ENCODE measurements around the gene STK17B. TPM values are rescaled to one million over a fixed set of nuclear protein-coding genes. Genes with fewer than 3 reads are reported as not detected.

STK17B gene
- total and polyA plus RNA-seq, 2 of the 13 experiments (the other 11 are each of a cell fraction or from before 2014, with no cell fraction given), result 1.6 to 4.5 TPM

- Histone ChIP-seq H3K9ac (ENCODE audit: insufficient read depth, low read depth, low read length) (no peak overlapping the region), H3K79me2 (ENCODE audit: insufficient read depth, low read length) (no peaks in the 10 kb centered on the region), H3K4me1 (ENCODE audit: insufficient read depth, low read length) (no peaks in the 10 kb centered on the region), H3K4me3 (replicated peaks in 1 of 3; ENCODE audit: insufficient read depth in 1 of 3, low read depth in 2 of 3, low read length in 3 of 3) (no peak overlapping the region), H3K36me3 (replicated peaks in 1 of 2; ENCODE audit: control insufficient read depth in 1 of 2, insufficient read depth in 2 of 2, low read length in 2 of 2) (no peaks in the 10 kb centered on the region), H3K4me2 (ENCODE audit: low read depth, low read length) (no peak overlapping the region), H4K20me1 (ENCODE audit: insufficient read depth, low read length) (no peaks in the 10 kb centered on the region), H2AFZ (ENCODE audit: low read length) (no peak overlapping the region), H3K27me3 (ENCODE audit: control insufficient read depth in 1 of 2, insufficient read depth in 2 of 2, low read length in 2 of 2) (no peaks in the 10 kb centered on the region; a peak in 1 of 5 replicates), H3K27ac (ENCODE audit: extremely low read length, insufficient read depth, low read length) (no peak overlapping the region), H3K9me3 (ENCODE audit: low read length) (no peaks in the 10 kb centered on the region)
- no TSS peak for BruUV-seq (replicated peaks)
- ATAC-seq, result no peak
- 10% methylated on average over 3 of the region's 3 CpGs for WGBS (ENCODE audit: low lambda C conversion rate)
- ChIA-PET POLR2A (no interaction called here), CTCF (ENCODE audit: low intra/inter-chr PET ratio, low total read pairs) (no interaction called here)
- intact Hi-C loops (cut with micrococcal nuclease; ENCODE audit: unreplicated experiment), result no loop called here
- no peak for TF ChIP-seq ZNF343 (CRISPR knock-in tag; IDR thresholded peaks at IDR 0.05)
- no peak for TF ChIP-seq MIER2 (CRISPR knock-in tag; IDR thresholded peaks at IDR 0.05)
- TF ChIP-seq ZNF512 (CRISPR knock-in tag; IDR thresholded peaks at IDR 0.05), result no peak
- no peak for TF ChIP-seq MZF1 (CRISPR knock-in tag; IDR thresholded peaks at IDR 0.05; ENCODE audit: borderline replicate concordance)
- no peak for TF ChIP-seq ZNF451 (CRISPR knock-in tag; IDR thresholded peaks at IDR 0.05)
- TF ChIP-seq ZNF282 (IDR thresholded peaks at IDR 0.05; ENCODE audit: partially characterized antibody), result no peak
- TF ChIP-seq MEIS1 (CRISPR knock-in tag; IDR thresholded peaks at IDR 0.05; ENCODE audit: borderline replicate concordance), result no peak
- TF ChIP-seq MED1 (CRISPR knock-in tag; IDR thresholded peaks at IDR 0.05), result no peak
- TF ChIP-seq DDIT3 (CRISPR knock-in tag; IDR thresholded peaks at IDR 0.05), result no peak
- no peak for TF ChIP-seq ZMYM4 (CRISPR knock-in tag; IDR thresholded peaks at IDR 0.05)
- DNase-seq (ENCODE audit: low spot score), result no peak
- in situ Hi-C loops (cut with HindIII; ENCODE audit: extremely low pct_ligation_motif_present, low pct_unique_long_range_greater_than_20kb), result no loop called here
- FAIRE-seq, result no peak
These were observed 10.1 kb upstream of the STK17B start for GRCh38 chr2:196181484-196181883.

Measured in HepG2 (cell line).